IMR-90 (cell line): Measurements from ENCODE around the gene KIF1A. TPM values are rescaled to one million over a fixed set of nuclear protein-coding genes. Genes with fewer than 3 reads are reported as not detected.
"Not testable (repeated sequence)": the region's sequence is repeated elsewhere in the genome, so short reads cannot be mapped to it uniquely, and the experiment has no call there.

Source experiments
- ATAC-seq: fragments of 200-7000 bp; cut with Tn5 transposase; 2 replicates; pipeline ENCODE4 v1.9.1; 2020; ENCODE audit warnings: low read depth, mild to moderate bottlenecking, moderate library complexity
- BruUV-seq: library from RNA; stranded (reverse); fragments of 400-500 nt; replicated peaks from 2 replicates; lab custom pipeline; 2021; lab: Mats Ljungman, UMichigan
- CTCF ChIA-PET: fragments of 300-600 bp; formaldehyde crosslinking; extraction: SDS; loops from one replicate; lab custom pipeline; 2021; ENCODE audit warnings: antibody characterized with exemption; lab: Yijun Ruan, JAX
- POLR2A ChIA-PET: fragments of 300-600 bp; sonication (Branson Sonifier 250); formaldehyde crosslinking; loops from one replicate; lab custom pipeline; 2022; ENCODE audit warnings: antibody characterized with exemption; ENCODE audit not compliant: unreplicated experiment; lab: Charles Lee
- DNase-seq: peaks from one replicate; pipeline ENCODE4 v3.0.0; 2013
- H2AFZ ChIP-seq: replicated peaks from 2 replicates; pipeline ENCODE3; 2013; ENCODE audit warnings: low read length, mild to moderate bottlenecking; ENCODE audit not compliant: poor library complexity
- H2AK5ac ChIP-seq: 2 replicates; pipeline ENCODE4 v1.6.1; 2013; ENCODE audit warnings: low read depth, low read length, inconsistent platforms
- H2AK9ac ChIP-seq: replicated peaks from 2 replicates; pipeline ENCODE3; 2013; ENCODE audit warnings: mild to moderate bottlenecking, low read depth, low read length, moderate library complexity; ENCODE audit not compliant: poor library complexity
- H2BK120ac ChIP-seq: 2 replicates; pipeline ENCODE4 v1.6.1; 2013; ENCODE audit warnings: low read depth, low read length, inconsistent platforms
- H2BK15ac ChIP-seq: 3 replicates; pipeline ENCODE4 v1.6.1; 2013; ENCODE audit warnings: low read depth, low read length, inconsistent platforms
- H2BK20ac ChIP-seq: 2 replicates; pipeline ENCODE4 v1.6.1; 2013; ENCODE audit warnings: low read depth, mild to moderate bottlenecking, inconsistent platforms, low read length, moderate library complexity
- H2BK5ac ChIP-seq: 2 replicates; pipeline ENCODE4 v1.6.1; 2013; ENCODE audit warnings: mild to moderate bottlenecking, low read depth, low read length, inconsistent platforms; ENCODE audit not compliant: poor library complexity, severe bottlenecking
- H3K14ac ChIP-seq: replicated peaks from 2 replicates; pipeline ENCODE4 v1.6.1; 2013; ENCODE audit warnings: low read depth, low read length, inconsistent platforms
- H3K18ac ChIP-seq: 2 replicates; pipeline ENCODE4 v1.6.1; 2013; ENCODE audit warnings: low read depth, low read length, control low read depth
- H3K23ac ChIP-seq: 2 replicates; pipeline ENCODE4 v1.6.1; 2013; ENCODE audit warnings: low read depth, low read length, inconsistent platforms
- H3K27ac ChIP-seq: 2 replicates; pipeline ENCODE4 v1.5.1; 2013; ENCODE audit warnings: mild to moderate bottlenecking, control low read depth, low read length; ENCODE audit not compliant: insufficient read depth
- H3K27me3 ChIP-seq: 2 replicates; pipeline ENCODE4 v1.6.1; 2013; ENCODE audit warnings: low read length; ENCODE audit not compliant: control insufficient read depth, insufficient read depth
- H3K36me3 ChIP-seq: 2 replicates; pipeline ENCODE4 v1.6.1; 2013; ENCODE audit warnings: low read length, mixed read lengths; ENCODE audit not compliant: control insufficient read depth, insufficient read depth
- H3K4ac ChIP-seq: 2 replicates; pipeline ENCODE4 v1.6.1; 2013; ENCODE audit warnings: low read depth, low read length, inconsistent platforms
- H3K4me1 ChIP-seq: 2 replicates; pipeline ENCODE4 v1.6.1; 2013; ENCODE audit warnings: low read length, mixed read lengths; ENCODE audit not compliant: control insufficient read depth, insufficient read depth
- H3K4me2 ChIP-seq: 2 replicates; pipeline ENCODE4 v1.6.1; 2013; ENCODE audit warnings: low read depth, mild to moderate bottlenecking, control low read depth, low read length, moderate library complexity
- H3K4me3 ChIP-seq: 2 replicates; pipeline ENCODE4 v1.5.1; 2013; ENCODE audit warnings: low read depth, mild to moderate bottlenecking, control low read depth, low read length, moderate library complexity; ENCODE audit not compliant: insufficient read depth
- H3K56ac ChIP-seq: 2 replicates; pipeline ENCODE4 v1.6.1; 2013; ENCODE audit warnings: low read length, inconsistent platforms; ENCODE audit not compliant: insufficient read depth; ENCODE audit errors: extremely low read depth
- H3K79me1 ChIP-seq, 2 experiments: 2 replicates each; pipeline ENCODE4 v1.6.1; 2013; ENCODE audit warnings: low read length in 2 of 2, inconsistent platforms in 1 of 2, low read depth in 1 of 2
- H3K9ac ChIP-seq: 2 replicates; pipeline ENCODE4 v1.6.1; 2013; ENCODE audit warnings: low read depth, low read length, control low read depth
- H3K9me1 ChIP-seq: 2 replicates; pipeline ENCODE4 v1.6.1; 2013; ENCODE audit warnings: low read length, inconsistent platforms; ENCODE audit not compliant: insufficient read depth
- H3K9me3 ChIP-seq: 2 replicates; pipeline ENCODE4 v1.6.1; 2013; ENCODE audit warnings: low read length; ENCODE audit not compliant: control insufficient read depth, insufficient read depth
- H4K20me1 ChIP-seq: 2 replicates; pipeline ENCODE4 v1.6.1; 2013; ENCODE audit warnings: low read length, inconsistent platforms; ENCODE audit not compliant: insufficient read depth
- H4K5ac ChIP-seq: 2 replicates; pipeline ENCODE4 v1.6.1; 2013; ENCODE audit warnings: mild to moderate bottlenecking, low read depth, low read length, control low read depth
- H4K8ac ChIP-seq, 2 experiments: 2 replicates each; pipeline ENCODE4 v1.6.1; 2013; ENCODE audit warnings: low read depth in 2 of 2, low read length in 2 of 2, control low read depth in 1 of 2, inconsistent platforms in 1 of 2
- H4K91ac ChIP-seq: 2 replicates; pipeline ENCODE4 v1.6.1; 2013; ENCODE audit warnings: low read depth, low read length, inconsistent platforms; ENCODE audit not compliant: insufficient read depth
- WGBS, 2 experiments: methylation state at CpG; one replicate each; pipeline versions ENCODE4 v1.1.5 to v1.1.7; 2013; ENCODE audit warnings: missing lambda C conversion rate in 2 of 2; ENCODE audit not compliant: insufficient read length in 1 of 2; ENCODE audit errors: extremely low coverage in 2 of 2; 5-methylcytosine and 5-hydroxymethylcytosine counted together
- dilution Hi-C: fragments of 300-500 bp; cut with HindIII; formaldehyde crosslinking; loops from one replicate; pipeline ENCODE4 v1.14.3; 2018; ENCODE audit warnings: low sequenced_read_pairs; ENCODE audit not compliant: unreplicated experiment
- in situ Hi-C: fragments of 300-500 bp; cut with MboI; formaldehyde crosslinking; loops from 3 replicates; pipeline ENCODE4 v1.14.3; 2019; ENCODE audit warnings: low sequenced_read_pairs, inconsistent platforms, mixed read lengths
- intact Hi-C: fragments of 100-400 bp; cut with micrococcal nuclease; formaldehyde crosslinking; loops from 2 replicates; pipeline ENCODE4 v1.10.0; 2022
- polyA plus RNA-seq, 3 experiments: library from polyadenylated mRNA; depleted of rRNA; stranded (reverse); fragments of >200 nt; gene quantifications; 2 replicates each; pipeline ENCODE4 v1.2.3, GENCODE V29; 2012; ENCODE audit warnings: low replicate concordance in 1 of 3
- total RNA-seq: library from RNA; depleted of rRNA; stranded (reverse); fragments of >200 nt; gene quantifications from 2 replicates; pipeline ENCODE4 v1.2.3, GENCODE V29; 2012

KIF1A gene
- total and polyA plus RNA-seq, 2 of the 4 experiments (the other 2 are of a cell fraction), result under 0.01 TPM; not detected in 1

GRCh38 chr2:240846309-240846708 lies 26.3 kb upstream of the KIF1A start:
- ATAC-seq, H3K4me1 ChIP-seq, intact Hi-C loops, DNase-seq, H2AFZ ChIP-seq, H3K14ac ChIP-seq, H3K4me2 ChIP-seq, H3K36me3 ChIP-seq, BruUV-seq, H2BK120ac ChIP-seq, H2BK15ac ChIP-seq, H4K20me1 ChIP-seq, dilution Hi-C loops, H3K27ac ChIP-seq, H2BK5ac ChIP-seq, H3K4me3 ChIP-seq, CTCF ChIA-PET, H3K9me3 ChIP-seq, H3K18ac ChIP-seq, H3K9me1 ChIP-seq, H4K91ac ChIP-seq, POLR2A ChIA-PET, H2BK20ac ChIP-seq, H3K9ac ChIP-seq, H2AK5ac ChIP-seq, H3K4ac ChIP-seq, H4K5ac ChIP-seq, H3K79me1 ChIP-seq, H3K23ac ChIP-seq, H3K56ac ChIP-seq, H2AK9ac ChIP-seq, H4K8ac ChIP-seq: not testable (repeated sequence)
- in situ Hi-C loops, result loop anchor here (10.0 kb wide), 1 partner anchor 342 kb away; no protein-coding TSS in a partner anchor
- WGBS, 2 experiments, result no CpG with 5 or more reads among the region's 2 CpGs
- peaks cover 15% of the 10 kb centered on the region for H3K27me3 ChIP-seq
